Measurements from ENCODE around the gene ATP1A1.

The ATP1A1 gene

DNA sequence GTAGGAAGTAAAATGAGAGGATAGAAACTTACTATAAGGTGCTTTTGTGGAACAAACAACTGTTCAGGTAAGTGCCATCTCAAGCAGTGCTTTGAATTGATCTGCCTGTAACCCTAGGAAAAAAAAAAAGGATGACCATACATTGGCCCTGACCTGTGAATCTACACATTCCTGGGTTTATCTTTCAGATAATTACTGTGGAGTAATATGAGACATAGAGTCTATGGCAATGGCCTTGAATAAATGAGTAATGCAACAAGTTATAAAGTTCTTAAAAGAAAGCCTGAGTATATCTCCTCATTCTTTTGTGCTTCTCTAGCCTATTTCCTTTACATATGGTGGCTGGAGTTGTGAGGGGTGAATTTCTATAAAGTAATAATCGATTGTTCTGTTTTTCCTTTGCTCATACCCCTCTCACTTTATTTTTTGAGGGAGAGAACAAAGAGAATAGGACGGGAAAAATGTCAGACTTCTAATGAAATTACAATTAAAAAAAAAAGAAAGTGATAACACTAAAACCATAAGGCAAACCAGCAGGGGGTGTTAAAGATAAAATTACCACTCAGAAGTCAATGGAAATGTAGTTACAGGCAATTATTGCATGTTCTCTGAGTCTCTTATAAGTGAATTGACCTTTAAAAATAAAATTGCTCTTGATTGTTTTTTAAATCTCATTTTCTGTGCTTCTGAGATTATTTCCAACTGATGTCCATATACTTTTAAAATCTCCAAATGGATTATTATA, 12.4 kb upstream of the ATP1A1 start:
- peak; percentile 38 for DNase-seq (ENCODE audit: low read depth)
- H3K4me3 ChIP-seq (ENCODE audit: low read length), result no peak overlapping the region
- TF ChIP-seq, protein P1, sequence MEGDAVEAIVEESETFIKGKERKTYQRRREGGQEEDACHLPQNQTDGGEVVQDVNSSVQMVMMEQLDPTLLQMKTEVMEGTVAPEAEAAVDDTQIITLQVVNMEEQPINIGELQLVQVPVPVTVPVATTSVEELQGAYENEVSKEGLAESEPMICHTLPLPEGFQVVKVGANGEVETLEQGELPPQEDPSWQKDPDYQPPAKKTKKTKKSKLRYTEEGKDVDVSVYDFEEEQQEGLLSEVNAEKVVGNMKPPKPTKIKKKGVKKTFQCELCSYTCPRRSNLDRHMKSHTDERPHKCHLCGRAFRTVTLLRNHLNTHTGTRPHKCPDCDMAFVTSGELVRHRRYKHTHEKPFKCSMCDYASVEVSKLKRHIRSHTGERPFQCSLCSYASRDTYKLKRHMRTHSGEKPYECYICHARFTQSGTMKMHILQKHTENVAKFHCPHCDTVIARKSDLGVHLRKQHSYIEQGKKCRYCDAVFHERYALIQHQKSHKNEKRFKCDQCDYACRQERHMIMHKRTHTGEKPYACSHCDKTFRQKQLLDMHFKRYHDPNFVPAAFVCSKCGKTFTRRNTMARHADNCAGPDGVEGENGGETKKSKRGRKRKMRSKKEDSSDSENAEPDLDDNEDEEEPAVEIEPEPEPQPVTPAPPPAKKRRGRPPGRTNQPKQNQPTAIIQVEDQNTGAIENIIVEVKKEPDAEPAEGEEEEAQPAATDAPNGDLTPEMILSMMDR (conservative IDR thresholded peaks at IDR 0.05; ENCODE audit: low read length), result peak; percentile 48

DNA sequence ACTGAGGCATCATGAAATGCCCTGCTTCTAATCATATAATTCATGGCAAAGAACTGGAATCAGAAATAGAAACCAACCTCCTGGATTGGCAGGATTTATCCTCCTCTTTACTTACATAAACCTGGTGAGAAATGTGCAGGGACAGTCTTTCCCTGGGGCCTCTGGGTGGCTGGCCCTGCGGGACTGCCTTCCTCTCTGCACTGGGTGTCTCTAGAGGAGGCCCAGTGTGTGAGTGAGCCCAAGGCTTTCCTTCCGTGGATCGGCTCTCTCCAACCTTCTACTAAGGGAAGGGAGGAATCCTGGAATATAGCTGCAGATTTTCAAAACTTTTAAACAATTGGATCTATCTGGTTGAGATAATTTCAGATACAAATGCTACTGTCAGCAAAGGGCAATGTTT, 11.4 kb upstream of the ATP1A1 start:
- no peak overlapping the region for H3K4me3 ChIP-seq (ENCODE audit: low read length)
- DNase-seq (ENCODE audit: low read depth), result no peak
- TF ChIP-seq, protein P1 (conservative IDR thresholded peaks at IDR 0.05; ENCODE audit: low read length), result no peak

DNA sequence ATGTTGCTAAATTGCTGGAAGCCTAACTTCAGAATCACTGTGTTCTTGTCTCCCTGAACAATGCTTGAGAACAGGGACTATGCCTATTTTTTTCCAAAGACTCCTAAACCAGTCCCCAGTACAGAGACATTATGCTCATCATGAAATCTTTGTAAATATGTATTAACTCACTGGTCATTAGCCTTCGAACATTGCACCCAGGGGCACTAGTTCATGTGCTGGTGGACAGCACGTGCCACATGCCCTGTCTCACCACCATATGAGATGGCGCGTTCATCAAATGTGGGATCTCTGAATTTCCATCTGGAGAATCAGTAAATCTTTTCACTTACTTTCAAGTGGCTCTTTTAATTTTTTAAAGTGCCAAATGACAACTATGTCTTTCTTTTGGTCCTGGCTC, 11.0 kb upstream of the ATP1A1 start:
- TF ChIP-seq, protein P1 (conservative IDR thresholded peaks at IDR 0.05; ENCODE audit: low read length), result no peak
- no peak for DNase-seq (ENCODE audit: low read depth)
- no peak overlapping the region for H3K4me3 ChIP-seq (ENCODE audit: low read length)

DNA sequence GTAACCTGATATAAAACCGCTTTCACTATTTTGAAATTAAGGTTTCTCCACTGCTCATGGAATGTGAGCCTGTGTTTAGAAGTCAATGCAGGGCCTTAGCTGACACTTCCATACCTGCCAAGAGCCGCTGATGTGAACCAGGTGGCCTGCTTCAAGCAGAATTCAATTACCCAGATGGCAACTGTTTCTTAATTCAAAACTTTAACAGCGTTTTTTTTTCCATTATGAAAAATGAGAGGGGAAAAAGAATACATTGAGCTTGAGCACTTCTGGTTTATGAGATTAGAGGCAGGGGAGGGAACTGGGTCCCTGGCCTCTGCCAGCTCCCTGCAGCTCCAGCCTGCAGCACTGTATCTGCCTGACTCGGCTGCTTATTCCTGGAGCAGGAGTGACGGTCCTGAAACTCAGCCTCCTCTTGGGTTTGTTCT, 7.7 kb upstream of the ATP1A1 start:
- DNase-seq (ENCODE audit: low read depth), result no peak
- no peak overlapping the region for H3K4me3 ChIP-seq (ENCODE audit: low read length)
- TF ChIP-seq, protein P1 (conservative IDR thresholded peaks at IDR 0.05; ENCODE audit: low read length), result no peak

DNA sequence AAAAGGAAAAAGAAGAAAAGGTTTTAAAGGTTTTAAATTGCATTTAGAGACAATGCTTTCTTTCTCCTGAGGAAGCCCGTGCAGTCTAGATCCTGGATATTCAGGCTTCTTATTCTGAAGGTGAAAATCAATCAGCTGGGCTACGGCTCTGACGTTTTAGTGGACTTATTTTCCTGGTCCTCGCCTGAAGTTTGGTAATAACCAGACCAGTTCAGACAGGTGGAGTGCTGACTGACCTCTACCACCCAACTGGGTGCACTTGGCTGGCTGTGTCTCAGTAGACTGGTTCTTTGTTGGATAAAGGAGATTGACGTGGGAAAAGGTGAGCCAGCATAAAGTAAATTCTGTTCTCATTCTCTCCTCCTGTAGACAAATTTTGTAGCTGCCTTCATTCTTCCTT, 7.2 kb upstream of the ATP1A1 start:
- TF ChIP-seq, protein P1 (conservative IDR thresholded peaks at IDR 0.05; ENCODE audit: low read length), result no peak
- H3K4me3 ChIP-seq (ENCODE audit: low read length), result no peak overlapping the region
- DNase-seq (ENCODE audit: low read depth), result no peak

DNA sequence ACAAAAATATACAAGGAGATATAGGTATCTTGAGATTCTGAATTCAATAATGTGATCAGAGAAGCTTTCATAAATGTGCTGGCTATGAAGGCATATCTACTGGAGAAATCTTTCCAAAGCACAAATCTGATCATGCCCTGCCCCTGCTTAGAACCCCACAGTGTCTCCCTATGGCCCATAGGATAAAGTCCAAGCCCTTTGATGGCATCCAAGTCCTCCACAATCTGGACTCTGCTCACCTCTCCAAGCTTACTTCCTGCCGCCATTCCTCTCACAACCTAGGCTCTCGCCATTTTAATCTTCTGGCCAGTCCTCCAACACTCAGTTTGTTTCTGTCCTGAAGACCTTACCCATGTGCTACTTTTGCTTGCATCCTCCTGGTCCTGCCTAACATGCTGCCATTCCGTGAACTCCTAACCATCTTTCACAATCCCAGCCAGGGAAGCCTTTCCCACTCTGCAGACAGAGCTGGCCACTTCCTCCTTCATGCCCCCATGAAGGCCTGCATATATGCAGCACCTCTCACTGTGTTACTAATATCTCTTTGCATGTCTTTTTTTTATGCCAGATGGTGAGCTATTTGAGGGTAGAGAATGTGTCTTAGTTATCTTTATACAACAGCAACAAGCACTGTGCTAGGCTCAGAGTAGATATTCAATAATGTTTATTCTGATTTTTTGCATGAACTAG, 5.6 kb upstream of the ATP1A1 start:
- TF ChIP-seq, protein P1 (conservative IDR thresholded peaks at IDR 0.05; ENCODE audit: low read length), result no peak
- no peak overlapping the region for H3K4me3 ChIP-seq (ENCODE audit: low read length)
- DNase-seq (ENCODE audit: low read depth), result no peak

DNA sequence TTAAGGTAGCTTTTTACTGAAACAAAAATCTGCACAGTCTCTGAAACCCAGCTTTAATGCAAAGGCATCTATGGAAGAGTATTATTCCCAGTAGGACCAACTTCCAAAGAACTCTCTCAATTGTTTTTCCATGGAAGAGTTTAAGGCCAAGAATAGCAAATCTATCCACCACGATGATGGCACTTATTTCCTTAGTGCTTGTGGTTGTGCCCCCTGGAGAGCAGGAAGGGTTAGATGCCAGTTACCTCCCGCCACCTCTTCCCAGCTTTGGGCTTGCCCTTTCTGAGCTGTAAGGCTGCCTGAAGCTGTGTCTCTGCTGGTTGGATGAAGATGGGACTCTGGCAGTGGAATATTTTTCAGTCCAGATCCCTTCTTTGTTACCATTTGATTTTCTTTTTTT, 4.8 kb upstream of the ATP1A1 start:
- no peak for DNase-seq (ENCODE audit: low read depth)
- TF ChIP-seq, protein P1 (conservative IDR thresholded peaks at IDR 0.05; ENCODE audit: low read length), result no peak
- H3K4me3 ChIP-seq (ENCODE audit: low read length), result no peak overlapping the region
